ENCODE data around the gene SRRD.
A peak's percentile ranks its signal among the peaks of the same experiment; 100 is the strongest.

Gene SRRD

DNA sequence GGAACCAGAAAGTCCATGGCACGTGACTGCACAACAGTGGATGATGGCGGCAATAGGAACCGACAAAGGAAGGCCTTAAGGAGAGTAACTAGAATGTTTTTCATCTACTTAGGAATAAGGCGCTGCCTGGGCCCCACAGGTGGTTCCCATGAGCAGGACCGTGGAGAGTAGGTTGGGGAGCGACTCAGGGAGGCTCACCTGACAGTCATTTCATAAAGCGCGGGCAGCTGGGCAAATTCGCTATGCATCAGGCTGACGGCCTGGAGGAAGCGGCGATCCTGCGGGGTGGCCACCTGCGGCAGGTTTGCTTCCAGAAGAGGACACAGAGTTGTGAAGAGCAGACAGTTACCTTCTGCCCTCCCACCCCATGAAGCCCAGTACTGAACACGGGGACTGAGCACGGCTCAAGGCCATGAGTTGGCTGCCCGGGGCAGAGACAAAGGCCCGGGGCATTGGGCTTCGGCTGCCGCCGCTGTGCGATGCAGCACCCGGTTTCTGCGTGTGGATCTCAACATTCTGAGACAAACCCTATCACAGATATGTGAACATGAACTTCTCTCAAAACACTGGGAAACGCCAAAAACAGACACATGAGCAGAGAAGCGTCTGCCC lies 25.9 kb upstream of the SRRD start:
- DNase-seq (ENCODE audit: low read depth) = no peak
- no peak overlapping the region for H3K4me3 ChIP-seq (replicated peaks; ENCODE audit: low read depth, low read length)
- TF ChIP-seq, protein P1, sequence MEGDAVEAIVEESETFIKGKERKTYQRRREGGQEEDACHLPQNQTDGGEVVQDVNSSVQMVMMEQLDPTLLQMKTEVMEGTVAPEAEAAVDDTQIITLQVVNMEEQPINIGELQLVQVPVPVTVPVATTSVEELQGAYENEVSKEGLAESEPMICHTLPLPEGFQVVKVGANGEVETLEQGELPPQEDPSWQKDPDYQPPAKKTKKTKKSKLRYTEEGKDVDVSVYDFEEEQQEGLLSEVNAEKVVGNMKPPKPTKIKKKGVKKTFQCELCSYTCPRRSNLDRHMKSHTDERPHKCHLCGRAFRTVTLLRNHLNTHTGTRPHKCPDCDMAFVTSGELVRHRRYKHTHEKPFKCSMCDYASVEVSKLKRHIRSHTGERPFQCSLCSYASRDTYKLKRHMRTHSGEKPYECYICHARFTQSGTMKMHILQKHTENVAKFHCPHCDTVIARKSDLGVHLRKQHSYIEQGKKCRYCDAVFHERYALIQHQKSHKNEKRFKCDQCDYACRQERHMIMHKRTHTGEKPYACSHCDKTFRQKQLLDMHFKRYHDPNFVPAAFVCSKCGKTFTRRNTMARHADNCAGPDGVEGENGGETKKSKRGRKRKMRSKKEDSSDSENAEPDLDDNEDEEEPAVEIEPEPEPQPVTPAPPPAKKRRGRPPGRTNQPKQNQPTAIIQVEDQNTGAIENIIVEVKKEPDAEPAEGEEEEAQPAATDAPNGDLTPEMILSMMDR (IDR thresholded peaks at IDR 0.05; ENCODE audit: low read length, missing control alignments) = no peak

DNA sequence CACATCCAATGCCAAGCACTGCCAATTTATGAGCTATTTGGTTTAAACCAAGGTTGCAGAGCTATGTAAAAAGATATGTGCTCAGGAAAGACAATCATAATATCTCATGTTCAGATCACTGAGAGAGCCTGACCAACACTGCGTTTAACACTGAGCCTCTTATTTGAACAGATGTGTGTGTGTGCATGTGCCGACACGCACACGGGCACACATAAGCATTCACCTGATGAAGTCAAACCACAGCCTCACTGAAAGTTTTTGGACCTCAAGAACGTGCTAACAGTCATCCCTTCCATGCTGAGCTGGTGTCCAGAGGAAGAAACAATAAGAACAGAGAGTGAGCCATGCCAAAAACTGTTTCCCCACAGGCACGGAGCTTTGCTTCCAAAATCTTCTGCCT lies 23.5 kb upstream of the SRRD start:
- TF ChIP-seq, protein P1 (IDR thresholded peaks at IDR 0.05; ENCODE audit: low read length, missing control alignments) = no peak
- DNase-seq (ENCODE audit: low read depth) = no peak
- no peak overlapping the region for H3K4me3 ChIP-seq (replicated peaks; ENCODE audit: low read depth, low read length)

DNA sequence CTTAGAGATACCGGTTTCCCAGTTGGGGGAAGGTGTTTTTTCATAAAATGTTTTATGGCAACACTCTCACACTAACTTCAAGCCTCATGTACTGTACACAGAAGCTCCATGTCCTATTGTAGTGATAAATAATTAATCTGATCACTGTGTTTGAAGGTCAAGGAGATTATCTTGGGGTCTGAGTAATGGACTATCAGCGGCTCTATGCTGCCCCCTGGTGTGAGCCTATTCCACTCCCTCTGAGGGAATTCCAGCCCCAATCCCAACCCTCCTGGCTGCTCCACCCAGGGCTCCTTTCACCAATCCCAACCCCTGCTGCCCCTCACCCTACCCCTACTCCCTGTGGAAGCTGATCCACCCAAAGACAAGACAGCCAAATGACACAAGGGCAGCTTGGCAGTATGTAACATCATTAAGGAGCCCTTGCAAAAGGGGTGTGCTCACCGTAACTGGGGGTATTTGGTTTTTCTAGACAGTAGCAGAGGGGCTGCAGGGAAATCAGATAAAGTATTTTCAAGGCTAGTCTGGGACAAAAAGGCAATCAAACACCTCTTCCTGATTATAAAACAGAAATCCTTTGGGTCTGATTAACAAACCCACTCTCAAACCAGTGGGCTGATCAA lies 22.4 kb upstream of the SRRD start:
- TF ChIP-seq, protein P1 (IDR thresholded peaks at IDR 0.05; ENCODE audit: low read length, missing control alignments) = peak; percentile 89
- peak; percentile 41 for DNase-seq (ENCODE audit: low read depth)
- no peak overlapping the region for H3K4me3 ChIP-seq (replicated peaks; ENCODE audit: low read depth, low read length)

DNA sequence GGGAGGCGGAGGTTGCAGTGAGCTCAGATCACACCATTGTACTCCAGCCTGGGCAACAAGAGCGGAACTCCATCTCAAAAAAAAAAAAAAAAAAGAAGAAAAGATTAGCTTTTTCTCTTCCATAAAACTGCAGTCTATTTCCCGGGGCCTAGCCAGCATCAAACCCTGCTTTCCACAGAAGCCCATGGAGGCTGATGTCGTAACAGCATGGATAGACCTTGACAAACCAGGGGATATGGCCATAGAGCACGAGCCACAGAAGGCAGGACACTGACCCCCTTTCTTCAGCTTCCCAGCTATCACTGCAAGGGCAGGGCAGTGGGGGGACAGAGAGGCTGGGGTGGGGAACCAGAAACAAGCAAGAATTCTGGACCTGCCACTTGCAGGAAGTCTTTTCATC lies 21.6 kb upstream of the SRRD start:
- TF ChIP-seq, protein P1 (IDR thresholded peaks at IDR 0.05; ENCODE audit: low read length, missing control alignments) = no peak
- H3K4me3 ChIP-seq (replicated peaks; ENCODE audit: low read depth, low read length) = no peak overlapping the region
- DNase-seq (ENCODE audit: low read depth) = no peak

DNA sequence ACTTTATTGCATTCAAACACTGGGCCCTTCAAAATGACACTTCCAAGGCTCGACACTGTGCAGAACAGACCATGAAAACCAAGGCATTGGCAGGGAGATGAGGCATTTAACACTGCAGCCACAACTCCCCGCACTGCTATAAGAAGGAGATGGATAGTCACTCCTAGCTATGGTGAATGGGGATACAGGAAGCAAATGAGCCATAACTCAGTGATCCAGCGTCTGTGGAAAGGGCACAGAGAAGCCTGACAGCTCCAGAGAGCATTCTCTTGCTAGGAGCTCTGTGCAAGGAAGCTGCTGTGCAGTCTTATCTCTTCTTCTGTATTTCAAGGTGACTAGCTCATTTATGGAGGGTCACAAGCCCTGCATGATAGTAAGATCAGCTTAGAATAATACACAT lies 21.0 kb upstream of the SRRD start:
- TF ChIP-seq, protein P1 (IDR thresholded peaks at IDR 0.05; ENCODE audit: low read length, missing control alignments) = no peak
- no peak overlapping the region for H3K4me3 ChIP-seq (replicated peaks; ENCODE audit: low read depth, low read length)
- DNase-seq (ENCODE audit: low read depth) = no peak

DNA sequence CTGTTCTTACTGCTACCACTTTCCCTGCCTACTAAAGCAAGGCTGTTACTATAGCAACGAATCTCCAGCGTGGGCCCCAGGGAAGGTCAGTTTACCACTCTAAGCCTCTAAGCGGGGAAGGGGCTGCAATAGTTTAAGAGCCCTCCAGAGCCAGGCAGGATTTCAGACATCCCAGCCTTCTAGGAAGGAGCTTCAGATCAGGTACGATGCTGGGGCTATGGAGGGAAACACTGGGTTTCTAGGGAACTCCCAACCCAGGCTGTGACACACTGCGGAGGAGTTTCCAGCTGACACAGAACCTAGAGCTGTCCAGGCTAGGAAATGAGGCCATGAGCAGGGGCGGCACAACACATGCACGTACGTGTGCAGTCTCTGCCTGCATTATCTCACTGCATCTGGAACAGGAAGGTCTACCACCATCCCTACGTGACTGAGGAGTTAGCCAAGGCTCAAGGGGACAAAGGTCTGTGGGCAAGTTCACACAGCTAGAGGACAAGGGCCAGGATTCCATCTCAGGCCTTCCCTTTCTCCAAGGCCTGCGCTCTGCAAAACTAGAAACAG lies 20.5 kb upstream of the SRRD start:
- peak; percentile 49 for DNase-seq (ENCODE audit: low read depth)
- no peak overlapping the region for H3K4me3 ChIP-seq (replicated peaks; ENCODE audit: low read depth, low read length)
- TF ChIP-seq, protein P1 (IDR thresholded peaks at IDR 0.05; ENCODE audit: low read length, missing control alignments) = no peak

All from fibroblast of pulmonary artery (primary cell).